GM12872 (cell line): ENCODE data around the gene LRP1.

Experiments
- TF ChIP-seq, protein P1 (sequence below): IDR thresholded peaks from 3 replicates; pipeline ENCODE4 v1.5.1; 2011; ENCODE audit warnings: low read depth, mild to moderate bottlenecking, low read length, moderate library complexity; ENCODE audit not compliant: insufficient read depth

LRP1 gene

DNA sequence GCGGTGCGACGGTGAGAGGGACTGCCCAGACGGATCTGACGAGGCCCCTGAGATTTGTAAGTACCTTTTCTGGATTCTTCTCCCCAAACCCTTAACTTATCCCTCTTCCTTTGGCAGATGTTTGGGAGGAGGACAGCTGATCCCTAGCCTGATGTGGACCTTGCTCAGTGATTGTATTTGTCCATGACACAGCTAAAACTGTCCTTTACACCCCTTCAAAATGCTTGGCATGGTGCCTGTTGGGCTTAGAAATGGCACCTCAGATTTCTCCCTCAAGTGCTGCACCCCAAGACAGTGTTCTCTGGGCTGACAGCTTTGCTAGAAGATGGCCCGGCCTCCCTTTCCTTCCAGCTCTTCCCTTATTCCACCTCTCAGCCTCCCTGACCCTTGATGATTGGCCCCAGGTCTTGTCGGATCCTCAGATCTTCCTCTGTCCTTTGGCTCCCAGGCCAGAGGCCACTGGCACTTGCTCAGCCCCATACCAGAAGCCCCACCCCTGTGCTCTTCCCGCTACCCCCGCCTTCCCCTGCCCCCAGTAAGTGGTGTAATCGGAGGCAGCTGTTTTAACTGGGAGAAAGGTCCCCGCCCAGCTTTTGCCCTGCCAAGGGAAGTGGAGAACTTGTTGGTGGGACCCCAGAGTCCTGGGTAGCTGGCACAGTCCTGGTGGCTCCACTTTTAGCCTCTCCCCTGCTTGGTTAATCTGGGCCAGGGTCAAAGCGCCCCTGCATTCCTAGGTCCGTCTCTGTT lies 10.4 kb downstream of the LRP1 start:
- TF ChIP-seq, protein P1, sequence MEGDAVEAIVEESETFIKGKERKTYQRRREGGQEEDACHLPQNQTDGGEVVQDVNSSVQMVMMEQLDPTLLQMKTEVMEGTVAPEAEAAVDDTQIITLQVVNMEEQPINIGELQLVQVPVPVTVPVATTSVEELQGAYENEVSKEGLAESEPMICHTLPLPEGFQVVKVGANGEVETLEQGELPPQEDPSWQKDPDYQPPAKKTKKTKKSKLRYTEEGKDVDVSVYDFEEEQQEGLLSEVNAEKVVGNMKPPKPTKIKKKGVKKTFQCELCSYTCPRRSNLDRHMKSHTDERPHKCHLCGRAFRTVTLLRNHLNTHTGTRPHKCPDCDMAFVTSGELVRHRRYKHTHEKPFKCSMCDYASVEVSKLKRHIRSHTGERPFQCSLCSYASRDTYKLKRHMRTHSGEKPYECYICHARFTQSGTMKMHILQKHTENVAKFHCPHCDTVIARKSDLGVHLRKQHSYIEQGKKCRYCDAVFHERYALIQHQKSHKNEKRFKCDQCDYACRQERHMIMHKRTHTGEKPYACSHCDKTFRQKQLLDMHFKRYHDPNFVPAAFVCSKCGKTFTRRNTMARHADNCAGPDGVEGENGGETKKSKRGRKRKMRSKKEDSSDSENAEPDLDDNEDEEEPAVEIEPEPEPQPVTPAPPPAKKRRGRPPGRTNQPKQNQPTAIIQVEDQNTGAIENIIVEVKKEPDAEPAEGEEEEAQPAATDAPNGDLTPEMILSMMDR: no peak

DNA sequence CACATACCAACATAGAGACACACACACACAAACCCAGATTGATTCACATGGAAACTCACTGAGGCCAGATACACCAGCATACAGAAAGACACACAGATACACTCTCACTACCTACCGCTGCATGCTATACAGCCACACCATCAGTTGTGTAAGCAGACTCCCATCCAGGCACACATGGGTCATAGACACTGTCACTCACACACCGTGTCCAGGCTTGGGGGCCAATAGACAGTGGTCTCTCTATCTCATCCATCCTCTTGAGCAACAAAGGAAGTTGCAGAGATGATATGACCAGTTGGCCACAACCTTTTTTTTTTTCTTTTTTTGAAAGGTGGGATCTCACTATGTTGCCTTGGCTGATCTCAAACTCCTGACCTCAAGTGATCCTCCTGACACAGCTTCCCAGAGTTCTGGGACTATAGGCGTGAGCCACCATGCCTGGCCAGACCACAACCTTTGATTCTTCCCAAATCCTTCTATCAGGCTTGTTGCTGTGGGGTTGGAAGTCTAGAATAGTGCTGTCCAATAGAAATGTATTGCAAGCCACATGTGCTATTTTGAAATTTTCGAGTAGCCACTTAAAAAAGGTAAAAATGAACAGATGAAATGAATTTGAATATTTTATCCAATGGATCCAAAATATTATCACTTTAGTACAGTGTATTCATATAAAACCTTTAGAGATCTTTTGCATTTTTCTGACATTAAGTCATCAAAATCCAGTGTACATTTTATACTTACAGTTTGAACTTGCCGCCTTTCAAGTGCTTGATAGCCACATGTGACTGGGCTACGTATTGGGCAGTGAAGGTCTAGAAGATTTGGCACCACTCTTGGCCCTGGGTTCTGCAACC lies 11.7 kb downstream of the LRP1 start:
- TF ChIP-seq, protein P1: no peak

DNA sequence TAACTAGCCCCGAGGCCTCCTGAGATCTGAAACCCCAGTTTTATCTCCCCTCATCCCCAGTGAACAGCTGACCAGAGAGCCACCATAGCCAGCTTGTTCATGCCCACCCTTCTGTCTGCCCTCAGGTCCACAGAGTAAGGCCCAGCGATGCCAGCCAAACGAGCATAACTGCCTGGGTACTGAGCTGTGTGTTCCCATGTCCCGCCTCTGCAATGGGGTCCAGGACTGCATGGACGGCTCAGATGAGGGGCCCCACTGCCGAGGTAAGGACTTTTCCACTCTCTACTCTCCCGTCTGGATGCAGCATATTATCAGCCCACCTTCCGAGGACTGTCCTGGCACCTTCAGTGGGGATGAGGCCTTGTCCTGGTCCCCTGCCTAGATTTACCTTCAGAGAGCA lies 13.0 kb downstream of the LRP1 start:
- TF ChIP-seq, protein P1: no peak

DNA sequence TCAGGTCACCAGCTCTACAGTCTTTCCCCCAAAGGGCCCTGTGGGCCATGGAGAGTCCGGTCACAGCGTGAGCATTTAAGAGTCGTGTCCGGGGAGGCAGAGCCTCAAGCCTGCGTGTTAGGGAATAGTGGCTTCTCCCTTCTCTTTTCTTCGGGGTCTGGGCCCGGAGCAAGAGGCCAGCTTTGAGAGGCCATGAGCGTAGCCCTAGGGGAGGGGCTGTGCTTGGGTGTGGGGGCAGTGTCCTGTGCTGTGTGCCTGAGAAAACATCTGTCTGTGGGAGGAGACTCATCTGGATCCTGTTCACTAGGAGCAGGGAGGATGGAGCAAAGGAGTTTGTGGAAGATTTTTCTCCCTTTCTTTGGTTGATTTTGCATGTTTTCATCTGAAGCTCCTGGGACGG lies 13.8 kb downstream of the LRP1 start:
- TF ChIP-seq, protein P1: no peak

DNA sequence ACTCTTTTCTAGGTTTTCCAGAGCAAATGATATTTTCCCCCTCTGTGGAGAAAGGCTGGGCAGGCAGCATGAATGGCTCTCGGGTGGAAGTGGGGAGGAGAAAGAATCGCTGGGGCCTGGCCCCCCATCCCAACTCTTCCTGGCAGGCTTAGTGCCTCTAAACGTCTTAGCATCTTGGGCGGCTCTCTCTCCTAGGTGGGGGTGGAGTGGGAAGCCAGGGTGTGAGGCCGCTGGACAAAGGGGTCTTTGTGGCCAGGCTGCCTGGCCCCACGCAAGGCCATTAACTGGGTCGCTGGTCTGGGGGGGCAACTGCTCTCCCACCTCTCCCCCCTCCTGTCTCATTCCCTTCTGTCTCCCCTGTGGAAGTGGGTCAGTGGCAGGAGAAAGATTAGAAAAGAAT lies 14.4 kb downstream of the LRP1 start:
- TF ChIP-seq, protein P1: no peak

DNA sequence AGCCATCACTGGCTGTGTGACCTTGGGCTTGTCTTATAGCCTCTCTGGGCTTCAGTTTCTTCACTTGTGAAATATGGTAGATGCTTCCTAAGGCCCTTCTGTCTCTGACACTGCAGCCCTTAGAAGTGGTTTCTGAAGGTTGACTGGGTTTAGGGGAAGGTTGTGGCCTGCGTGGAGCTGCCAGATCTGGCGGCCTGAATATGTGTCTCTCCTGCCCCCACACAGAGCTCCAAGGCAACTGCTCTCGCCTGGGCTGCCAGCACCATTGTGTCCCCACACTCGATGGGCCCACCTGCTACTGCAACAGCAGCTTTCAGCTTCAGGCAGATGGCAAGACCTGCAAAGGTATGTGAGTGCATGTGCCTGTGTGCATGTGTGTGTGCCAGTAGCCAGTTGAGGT lies 15.2 kb downstream of the LRP1 start:
- TF ChIP-seq, protein P1: no peak

DNA sequence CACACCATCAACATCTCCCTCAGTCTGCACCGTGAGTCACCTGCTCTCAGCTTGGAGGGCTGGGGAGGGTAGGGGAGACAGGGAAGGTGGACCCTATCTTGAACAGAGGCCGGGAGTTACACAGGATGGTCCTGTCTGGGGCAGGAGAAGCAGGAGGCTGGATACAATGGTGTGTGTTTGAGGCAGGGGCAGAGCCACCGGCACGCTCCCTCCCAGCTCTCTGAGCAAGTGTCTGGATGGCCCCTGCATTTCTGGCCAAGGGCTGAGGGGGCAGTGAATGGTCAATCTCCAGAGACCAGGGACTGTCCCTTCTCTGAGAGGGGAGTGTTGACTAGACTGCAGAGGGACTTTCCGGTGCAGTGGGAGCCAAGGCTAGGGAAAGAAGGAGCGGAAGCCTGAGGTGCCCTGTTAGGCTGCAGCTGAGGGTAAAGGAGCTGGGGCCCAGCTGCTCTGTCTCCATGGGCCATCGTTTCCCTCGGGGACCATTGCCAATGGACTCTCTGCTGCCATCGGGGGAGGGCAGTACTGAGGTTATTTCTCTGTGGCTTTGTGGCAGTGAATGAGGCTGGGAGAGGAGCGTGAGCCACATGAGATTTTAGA lies 17.3 kb downstream of the LRP1 start:
- TF ChIP-seq, protein P1: no peak
